ELF-1 (cell line): ENCODE measurements around the gene ZNF48.

Experiments
- DNase-seq: peaks from one replicate; pipeline ENCODE4 v3.0.0-alpha.2; 2016; ENCODE audit warnings: low read depth, low spot score

ZNF48 gene

GRCh38 chr16:30407102-30407803 is 12.0 kb downstream of the ZNF48 start, which contains the start of gene ZNF771:
ZNF771 (plus strand) TSS chr16:30407606; CDS start chr16:30408054, 448 bp downstream.
- DNase-seq: peak; percentile 94

- DNase-seq: peak; percentile 41
These were observed 12.7 kb downstream of the ZNF48 start for GRCh38 chr16:30407804-30408534.

GRCh38 chr16:30409125-30410060 is 14.2 kb downstream of the ZNF48 start:
- peak; percentile 95 for DNase-seq

- no peak for DNase-seq
These were observed 18.0 kb downstream of the ZNF48 start for GRCh38 chr16:30413112-30413806.

GRCh38 chr16:30414159-30414558 is 18.9 kb downstream of the ZNF48 start:
- DNase-seq: no peak

- DNase-seq: no peak
These were observed 20.9 kb downstream of the ZNF48 start for GRCh38 chr16:30416047-30416603.

- DNase-seq: peak; percentile 66
These were observed 21.7 kb downstream of the ZNF48 start for GRCh38 chr16:30416624-30417528.

GRCh38 chr16:30417529-30418349 is 22.5 kb downstream of the ZNF48 start:
- DNase-seq: peak; percentile 98

GRCh38 chr16:30418350-30419181 is 23.3 kb downstream of the ZNF48 start:
- DNase-seq: no peak

- DNase-seq: no peak
These were observed 25.8 kb downstream of the ZNF48 start for GRCh38 chr16:30421010-30421409.

GRCh38 chr16:30428055-30428454 is 32.8 kb downstream of the ZNF48 start:
- no peak for DNase-seq

GRCh38 chr16:30429418-30429677 is 34.1 kb downstream of the ZNF48 start:
- no peak for DNase-seq

GRCh38 chr16:30429678-30430427 is 34.6 kb downstream of the ZNF48 start, which contains the start of gene DCTPP1:
DCTPP1 (minus strand) TSS chr16:30430030; CDS start chr16:30429980, 50 bp downstream.
- peak; percentile 100 for DNase-seq

- DNase-seq: no peak
These were observed 35.3 kb downstream of the ZNF48 start for GRCh38 chr16:30430428-30430970.

GRCh38 chr16:30434852-30435251 is 39.6 kb downstream of the ZNF48 start:
- DNase-seq: no peak

- no peak for DNase-seq
These were observed 42.4 kb downstream of the ZNF48 start for GRCh38 chr16:30437511-30438046.

- no peak for DNase-seq
These were observed 43.6 kb downstream of the ZNF48 start for GRCh38 chr16:30438835-30439234.
